Caco-2 (cell line): ENCODE measurements around the gene KNSTRN. TPM values are rescaled to one million over a fixed set of nuclear protein-coding genes. Genes with fewer than 3 reads are reported as not detected.

Experiments used
- BruUV-seq: library from RNA; stranded (reverse); fragments of 400-500 nt; replicated peaks from 2 replicates; lab custom pipeline; 2021; lab: Mats Ljungman, UMichigan
- CTCF ChIA-PET: fragments of 300-600 bp; sonication (Branson Sonifier 250); formaldehyde crosslinking; loops from one replicate; lab custom pipeline; 2022; ENCODE audit warnings: antibody characterized with exemption; lab: Charles Lee
- POLR2A ChIA-PET: fragments of 300-600 bp; sonication (Branson Sonifier 250); formaldehyde crosslinking; loops from one replicate; lab custom pipeline; 2022; ENCODE audit warnings: antibody characterized with exemption; lab: Charles Lee
- DNase-seq, 2 experiments: peaks; one replicate each; pipeline versions ENCODE4 v3.0.0 to v3.0.0-alpha.2; 2020 to 2022
- H3K27me3 ChIP-seq: replicated peaks from 2 replicates; pipeline ENCODE4 v1.6.0; 2011; ENCODE audit warnings: low read length; ENCODE audit not compliant: control insufficient read depth, insufficient read depth
- H3K36me3 ChIP-seq: 2 replicates; pipeline ENCODE4 v1.5.1; 2011; ENCODE audit warnings: low read length; ENCODE audit not compliant: control insufficient read depth, insufficient read depth
- H3K4me1 ChIP-seq: fragments of 250-450 bp; sonication (Bioruptor Pico); 2 replicates; pipeline ENCODE4 v1.5.1; 2020; ENCODE audit warnings: mild to moderate bottlenecking
- H3K4me3 ChIP-seq: 2 replicates; pipeline ENCODE4 v1.5.1; 2011; ENCODE audit warnings: low read depth, mild to moderate bottlenecking, control low read depth, low read length
- H3K9me3 ChIP-seq: fragments of 250-450 bp; sonication (Bioruptor Pico); 2 replicates; pipeline ENCODE4 v1.5.1; 2020; ENCODE audit warnings: mild to moderate bottlenecking, moderate library complexity
- H3K27ac Mint-ChIP-seq: one replicate; pipeline ENCODE4 v1.8.0; 2022; ENCODE audit warnings: mixed read lengths; ENCODE audit not compliant: unreplicated experiment
- H3K27me3 Mint-ChIP-seq: one replicate; pipeline ENCODE4 v1.8.0; 2022; ENCODE audit warnings: mixed read lengths; ENCODE audit not compliant: insufficient read depth, unreplicated experiment
- H3K36me3 Mint-ChIP-seq: one replicate; pipeline ENCODE4 v1.8.0; 2022; ENCODE audit warnings: mild to moderate bottlenecking, mixed read lengths; ENCODE audit not compliant: insufficient read depth, unreplicated experiment
- H3K4me1 Mint-ChIP-seq: one replicate; pipeline ENCODE4 v1.8.0; 2022; ENCODE audit warnings: low read depth, mixed read lengths; ENCODE audit not compliant: unreplicated experiment
- H3K4me3 Mint-ChIP-seq: one replicate; pipeline ENCODE4 v1.8.0; 2022; ENCODE audit warnings: mild to moderate bottlenecking, moderate library complexity, mixed read lengths; ENCODE audit not compliant: unreplicated experiment
- H3K9me3 Mint-ChIP-seq: one replicate; pipeline ENCODE4 v1.8.0; 2022; ENCODE audit warnings: mixed read lengths; ENCODE audit not compliant: unreplicated experiment
- intact Hi-C: fragments of 100-400 bp; cut with micrococcal nuclease; formaldehyde crosslinking; loops from one replicate; pipeline ENCODE4 v1.10.0; 2022; ENCODE audit not compliant: unreplicated experiment
- total RNA-seq: library from RNA; stranded (reverse); gene quantifications from 2 replicates; pipeline ENCODE4 v1.2.3, GENCODE V29; 2022
- TF ChIP-seq, protein P1 (sequence below), 2 experiments: fragments of 200-600 bp in 1 of 2; IDR thresholded peaks; 1 replicate in 1 of 2; 2 replicates in 1 of 2; pipeline versions ENCODE4 v1.5.1 to v1.8.0; 2011 to 2022; ENCODE audit warnings: antibody characterized with exemption in 1 of 2, control low read depth in 1 of 2, inconsistent platforms in 1 of 2, low read depth in 1 of 2, low read length in 1 of 2, mild to moderate bottlenecking in 1 of 2, moderate library complexity in 1 of 2; ENCODE audit not compliant: insufficient read depth in 1 of 2, severe bottlenecking in 1 of 2, unreplicated experiment in 1 of 2

Gene KNSTRN
- total RNA-seq, 1 experiment from 2014 or later: 74.7 TPM

GRCh38 chr15:40435710-40436089, 53.2 kb downstream of the KNSTRN start:
- Histone ChIP-seq H3K27me3 (no peaks in the 10 kb centered on the region), H3K36me3 (no peaks in the 10 kb centered on the region), H3K4me3 (peak overlapping the region; percentile 49), H3K4me1 (peaks cover 15% of the 10 kb centered on the region), H3K9me3 (no peaks in the 10 kb centered on the region)
- Mint-ChIP-seq H3K4me3 (peak overlapping the region; percentile 76), H3K4me1 (peaks cover 18% of the 10 kb centered on the region), H3K9me3 (no peaks in the 10 kb centered on the region), H3K27me3 (no peaks in the 10 kb centered on the region), H3K36me3 (peaks cover 10% of the 10 kb centered on the region), H3K27ac (no peak overlapping the region)
- POLR2A ChIA-PET: no interaction called here
- CTCF ChIA-PET: no interaction called here
- DNase-seq: no peak
- TF ChIP-seq, protein P1, sequence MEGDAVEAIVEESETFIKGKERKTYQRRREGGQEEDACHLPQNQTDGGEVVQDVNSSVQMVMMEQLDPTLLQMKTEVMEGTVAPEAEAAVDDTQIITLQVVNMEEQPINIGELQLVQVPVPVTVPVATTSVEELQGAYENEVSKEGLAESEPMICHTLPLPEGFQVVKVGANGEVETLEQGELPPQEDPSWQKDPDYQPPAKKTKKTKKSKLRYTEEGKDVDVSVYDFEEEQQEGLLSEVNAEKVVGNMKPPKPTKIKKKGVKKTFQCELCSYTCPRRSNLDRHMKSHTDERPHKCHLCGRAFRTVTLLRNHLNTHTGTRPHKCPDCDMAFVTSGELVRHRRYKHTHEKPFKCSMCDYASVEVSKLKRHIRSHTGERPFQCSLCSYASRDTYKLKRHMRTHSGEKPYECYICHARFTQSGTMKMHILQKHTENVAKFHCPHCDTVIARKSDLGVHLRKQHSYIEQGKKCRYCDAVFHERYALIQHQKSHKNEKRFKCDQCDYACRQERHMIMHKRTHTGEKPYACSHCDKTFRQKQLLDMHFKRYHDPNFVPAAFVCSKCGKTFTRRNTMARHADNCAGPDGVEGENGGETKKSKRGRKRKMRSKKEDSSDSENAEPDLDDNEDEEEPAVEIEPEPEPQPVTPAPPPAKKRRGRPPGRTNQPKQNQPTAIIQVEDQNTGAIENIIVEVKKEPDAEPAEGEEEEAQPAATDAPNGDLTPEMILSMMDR (IDR thresholded peaks at IDR 0.05; ENCODE audit: insufficient read depth in 1 of 2, low read depth in 1 of 2, low read length in 1 of 2, severe bottlenecking in 1 of 2, unreplicated experiment in 1 of 2): no peak
- intact Hi-C loops: no loop called here
- BruUV-seq: no TSS peak

DNA sequence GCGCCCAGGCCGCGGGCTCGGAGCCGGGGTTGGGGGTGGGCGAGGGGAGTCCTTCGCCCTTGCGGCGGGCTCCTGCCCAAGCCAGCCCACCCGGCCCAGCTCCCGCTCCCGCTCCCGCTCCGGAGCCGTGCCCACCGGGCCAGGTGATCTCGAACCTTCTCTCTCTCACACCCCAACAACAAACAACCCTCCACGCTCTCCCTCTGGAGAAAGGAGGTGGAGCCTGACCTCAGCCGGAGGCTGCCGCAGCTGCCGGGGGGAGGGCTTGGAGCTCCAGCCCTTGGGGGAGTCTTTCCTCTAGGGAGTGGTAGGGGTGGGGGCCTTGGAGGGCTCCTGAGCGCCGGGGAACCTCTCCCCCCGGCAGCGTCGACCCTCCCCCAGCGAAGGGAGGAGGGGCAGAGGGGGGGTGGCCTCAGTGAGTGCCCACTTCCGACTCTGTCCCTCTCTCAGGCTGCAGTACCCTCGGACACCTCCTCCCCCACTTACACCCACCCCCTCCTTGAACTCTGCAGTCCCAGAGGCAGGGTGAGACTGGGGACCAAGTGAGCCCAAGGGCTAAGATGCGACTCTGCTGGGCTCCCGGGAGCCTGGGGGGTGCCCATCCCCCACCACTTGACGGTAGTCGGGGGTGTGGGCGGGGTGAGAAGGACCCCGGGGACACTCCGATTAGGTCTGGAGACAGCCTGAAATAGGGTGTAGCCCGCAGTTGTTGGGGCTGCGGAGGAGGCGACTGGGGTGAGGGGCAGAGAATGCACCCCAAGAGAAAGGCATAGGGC, 53.8 kb downstream of the KNSTRN start:
- CTCF ChIA-PET: interaction anchor here (1.0 kb wide), 1 partner anchor 14 kb away, joined by 3 read pairs; no protein-coding TSS in a partner anchor
- peak in 1 of 2 experiments; percentile 42 for DNase-seq

DNA sequence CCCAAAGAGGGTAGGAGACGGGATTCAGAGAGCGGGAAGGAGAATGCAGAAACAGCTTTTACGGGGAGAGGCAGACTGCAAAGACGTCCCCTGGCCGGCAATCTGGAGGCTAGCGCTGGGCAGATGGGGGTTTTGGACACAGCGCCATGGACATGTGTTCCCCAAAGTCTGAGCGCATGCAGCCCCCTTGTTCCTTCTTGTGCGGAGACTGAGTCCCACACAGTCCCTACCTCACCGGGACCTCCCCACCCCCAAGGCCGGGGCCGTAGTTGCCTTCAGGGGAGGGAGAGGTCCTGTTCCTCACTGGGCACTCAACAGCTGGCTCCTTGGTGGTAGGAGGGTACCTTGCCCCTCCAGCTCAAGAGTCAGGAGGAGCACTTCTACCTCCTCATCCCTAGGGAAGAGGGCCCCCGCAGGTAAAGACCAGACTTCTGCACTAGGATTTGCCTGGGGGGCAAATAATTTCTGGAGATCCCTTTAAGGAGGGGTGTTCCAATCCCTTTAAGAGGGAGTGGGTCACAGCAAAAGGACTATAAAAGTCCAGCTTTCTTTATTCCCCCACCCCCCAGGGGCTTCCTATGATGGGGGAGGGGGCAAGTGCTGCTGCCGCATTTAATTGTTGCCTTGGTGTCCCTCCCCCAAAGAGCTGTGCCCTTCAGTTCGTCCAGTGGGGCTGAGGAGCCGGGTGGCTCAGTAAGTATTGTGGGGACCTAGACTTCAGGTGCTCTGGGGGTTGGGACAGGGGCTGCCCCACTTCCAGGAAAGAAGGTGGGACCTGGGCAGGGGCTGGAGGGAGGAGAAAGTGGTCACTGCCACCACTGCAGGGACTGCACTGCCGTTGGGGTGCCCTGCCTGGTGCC, 54.6 kb downstream of the KNSTRN start:
- no TSS peak for BruUV-seq
- no peaks in the 10 kb centered on the region for H3K27me3 Mint-ChIP-seq
- ChIA-PET CTCF (interaction anchor here (1.0 kb wide), 1 partner anchor 15 kb away, joined by 3 read pairs; no protein-coding TSS in a partner anchor), POLR2A (no interaction called here)
- H3K4me3 ChIP-seq: no peak overlapping the region
- intact Hi-C loops: no loop called here
- H3K27ac Mint-ChIP-seq: no peak overlapping the region
- DNase-seq: no peak
- H3K36me3 ChIP-seq: no peaks in the 10 kb centered on the region
- no peaks in the 10 kb centered on the region for H3K9me3 Mint-ChIP-seq
- no peaks in the 10 kb centered on the region for H3K9me3 ChIP-seq
- TF ChIP-seq, protein P1 (IDR thresholded peaks at IDR 0.05; ENCODE audit: insufficient read depth in 1 of 2, low read depth in 1 of 2, low read length in 1 of 2, severe bottlenecking in 1 of 2, unreplicated experiment in 1 of 2): no peak
- H3K36me3 Mint-ChIP-seq: peaks cover 11% of the 10 kb centered on the region
- H3K4me1 Mint-ChIP-seq: peaks cover 16% of the 10 kb centered on the region
- H3K4me1 ChIP-seq: peaks cover 15% of the 10 kb centered on the region
- peak overlapping the region; percentile 76 for H3K4me3 Mint-ChIP-seq
- no peaks in the 10 kb centered on the region for H3K27me3 ChIP-seq

More for the DNA sequence above, 53.8 kb downstream of the KNSTRN start:
- Mint-ChIP-seq H3K9me3 (no peaks in the 10 kb centered on the region), H3K4me3 (peak overlapping the region; percentile 76), H3K27ac (no peak overlapping the region), H3K27me3 (no peaks in the 10 kb centered on the region), H3K4me1 (peaks cover 16% of the 10 kb centered on the region), H3K36me3 (peaks cover 11% of the 10 kb centered on the region)
- TF ChIP-seq, protein P1 (IDR thresholded peaks at IDR 0.05; ENCODE audit: insufficient read depth in 1 of 2, low read depth in 1 of 2, low read length in 1 of 2, severe bottlenecking in 1 of 2, unreplicated experiment in 1 of 2): no peak
- Histone ChIP-seq H3K27me3 (no peaks in the 10 kb centered on the region), H3K4me3 (peak overlapping the region; percentile 49), H3K9me3 (no peaks in the 10 kb centered on the region), H3K4me1 (peaks cover 15% of the 10 kb centered on the region), H3K36me3 (no peaks in the 10 kb centered on the region)
- no TSS peak for BruUV-seq
- POLR2A ChIA-PET: no interaction called here
- intact Hi-C loops: no loop called here
